Measurements from ENCODE around the gene ZFP36L2. TPM values are rescaled to one million over a fixed set of nuclear protein-coding genes. Genes with fewer than 3 reads are reported as not detected.
A peak's percentile ranks its signal among the peaks of the same experiment; 100 is the strongest.

ZFP36L2 gene
- total and polyA plus RNA-seq, 9 of the 15 experiments (the other 6 are each of a cell fraction or from before 2014, with no cell fraction given) = 4.1 to 60.6 (median 20.3) TPM

- TF ChIP-seq PCBP1 (IDR thresholded peaks at IDR 0.05; ENCODE audit: low read depth, low read length, poor library complexity, severe bottlenecking) = no peak
- no peak for TF ChIP-seq PTTG1 (tag; IDR thresholded peaks at IDR 0.05; ENCODE audit: low read depth)
- no peak for TF ChIP-seq ATF1 (CRISPR knock-in tag; IDR thresholded peaks at IDR 0.05)
- TF ChIP-seq ATF1 (tag; IDR thresholded peaks at IDR 0.05) = peak; percentile 37
- peak; percentile 54; the same call in 1 of the 2 replicates for TF ChIP-seq ZBED1 (IDR thresholded peaks at IDR 0.05)
- no peak for TF ChIP-seq ZSCAN29 (IDR thresholded peaks at IDR 0.05)
- TF ChIP-seq GABPB2 (CRISPR knock-in tag; conservative IDR thresholded peaks at IDR 0.05) = no peak
- TF ChIP-seq DNMT1 (IDR thresholded peaks at IDR 0.05) = no peak
- peak; percentile 90 for TF ChIP-seq SMARCE1 (IDR thresholded peaks at IDR 0.05)
- no peak for TF ChIP-seq ARNT (IDR thresholded peaks at IDR 0.05)
- TF ChIP-seq HDAC1 (IDR thresholded peaks at IDR 0.05) = peak in 1 of 2 experiments; percentile 76; a peak in 2 of 4 replicates
- TF ChIP-seq CHD1 (IDR thresholded peaks at IDR 0.05; ENCODE audit: low read length) = no peak
- peak; percentile 65; the same call in 1 of the 2 replicates for TF ChIP-seq CEBPG (CRISPR knock-in tag; IDR thresholded peaks at IDR 0.05)
- TF ChIP-seq CEBPG (tag; conservative IDR thresholded peaks at IDR 0.05 in 1 of 2, IDR thresholded peaks at IDR 0.05 in 1 of 2) = peak; percentile 64 to 75; a peak in 3 of 4 replicates
- TF ChIP-seq, protein P1, sequence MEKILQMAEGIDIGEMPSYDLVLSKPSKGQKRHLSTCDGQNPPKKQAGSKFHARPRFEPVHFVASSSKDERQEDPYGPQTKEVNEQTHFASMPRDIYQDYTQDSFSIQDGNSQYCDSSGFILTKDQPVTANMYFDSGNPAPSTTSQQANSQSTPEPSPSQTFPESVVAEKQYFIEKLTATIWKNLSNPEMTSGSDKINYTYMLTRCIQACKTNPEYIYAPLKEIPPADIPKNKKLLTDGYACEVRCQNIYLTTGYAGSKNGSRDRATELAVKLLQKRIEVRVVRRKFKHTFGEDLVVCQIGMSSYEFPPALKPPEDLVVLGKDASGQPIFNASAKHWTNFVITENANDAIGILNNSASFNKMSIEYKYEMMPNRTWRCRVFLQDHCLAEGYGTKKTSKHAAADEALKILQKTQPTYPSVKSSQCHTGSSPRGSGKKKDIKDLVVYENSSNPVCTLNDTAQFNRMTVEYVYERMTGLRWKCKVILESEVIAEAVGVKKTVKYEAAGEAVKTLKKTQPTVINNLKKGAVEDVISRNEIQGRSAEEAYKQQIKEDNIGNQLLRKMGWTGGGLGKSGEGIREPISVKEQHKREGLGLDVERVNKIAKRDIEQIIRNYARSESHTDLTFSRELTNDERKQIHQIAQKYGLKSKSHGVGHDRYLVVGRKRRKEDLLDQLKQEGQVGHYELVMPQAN (IDR thresholded peaks at IDR 0.05; ENCODE audit: borderline replicate concordance) = no peak
- TF ChIP-seq SAFB2 (IDR thresholded peaks at IDR 0.05; ENCODE audit: borderline replicate concordance, low read depth, low read length, severe bottlenecking) = no peak
- TF ChIP-seq PHB2 (IDR thresholded peaks at IDR 0.05; ENCODE audit: low read depth) = peak; percentile 16; the same call in 1 of the 2 replicates
- TF ChIP-seq RAD21 (CRISPR knock-in tag; conservative IDR thresholded peaks at IDR 0.05 in 1 of 2, IDR thresholded peaks at IDR 0.05 in 1 of 2) = peak; percentile 38 to 40
- peak; percentile 94 for TF ChIP-seq CEBPB (tag; IDR thresholded peaks at IDR 0.05)
- no peak for TF ChIP-seq FUS (optimal IDR thresholded peaks at IDR 0.05; ENCODE audit: low read depth, low read length)
- no peak for TF ChIP-seq DDX20 (tag; IDR thresholded peaks at IDR 0.05; ENCODE audit: low read depth)
- TF ChIP-seq ILF3 (IDR thresholded peaks at IDR 0.05; ENCODE audit: borderline replicate concordance) = no peak
- no peak for TF ChIP-seq ZNF740 (CRISPR knock-in tag; IDR thresholded peaks at IDR 0.05)
- TF ChIP-seq ZNF740 (tag; IDR thresholded peaks at IDR 0.05) = peak in 1 of 2 experiments; percentile 77; a peak in 2 of 4 replicates
- no peak for TF ChIP-seq SRSF3 (IDR thresholded peaks at IDR 0.05; ENCODE audit: insufficient read depth, low read length)
- no peak; the same call in 1 of the 2 replicates for TF ChIP-seq PYGO2 (tag; IDR thresholded peaks at IDR 0.05)
- TF ChIP-seq ZNF274 (IDR thresholded peaks at IDR 0.05; ENCODE audit: borderline replicate concordance, low read depth, low read length) = no peak
These were observed 47.5 kb downstream of the ZFP36L2 start (continued) for GRCh38 chr2:43178602-43179542.

Measured in K562 (cell line).